A673 (cell line): ENCODE measurements around the gene SLC7A9. TPM values are rescaled to one million over a fixed set of nuclear protein-coding genes. Genes with fewer than 3 reads are reported as not detected.
"Not testable (repeated sequence)": the region's sequence is repeated elsewhere in the genome, so short reads cannot be mapped to it uniquely, and the experiment has no call there.

Experiments used
- BruUV-seq: library from RNA; stranded (reverse); fragments of 400-500 nt; replicated peaks from 2 replicates; lab custom pipeline; 2021; lab: Mats Ljungman, UMichigan
- CTCF ChIA-PET: fragments of 300-600 bp; sonication (Branson Sonifier 250); formaldehyde crosslinking; loops from one replicate; lab custom pipeline; 2022; ENCODE audit warnings: antibody characterized with exemption; lab: Charles Lee
- POLR2A ChIA-PET: fragments of 300-600 bp; sonication (Branson Sonifier 250); formaldehyde crosslinking; loops from one replicate; lab custom pipeline; 2022; ENCODE audit warnings: antibody characterized with exemption; ENCODE audit not compliant: low non-redundant PET; lab: Charles Lee
- DNase-seq: peaks from one replicate; pipeline ENCODE4 v3.0.0-alpha.2; 2015; ENCODE audit warnings: low spot score
- H3K27ac ChIP-seq: fragments of 200-600 bp; sonication (generic); 2 replicates; pipeline ENCODE4 v1.5.1; 2016; ENCODE audit warnings: mixed run types, low read depth, mild to moderate bottlenecking, mixed read lengths, antibody characterized with exemption, low read length; ENCODE audit not compliant: poor library complexity, severe bottlenecking
- H3K27me3 ChIP-seq: fragments of 200-600 bp; sonication (generic); replicated peaks from 2 replicates; pipeline ENCODE4 v1.6.1; 2017; ENCODE audit warnings: mixed run types, low read depth, mild to moderate bottlenecking, mixed read lengths, antibody characterized with exemption, low read length; ENCODE audit not compliant: insufficient read depth, poor library complexity
- H3K36me3 ChIP-seq: fragments of 200-600 bp; sonication (generic); 2 replicates; pipeline ENCODE4 v1.6.1; 2016; ENCODE audit warnings: mixed run types, mild to moderate bottlenecking, mixed read lengths, antibody characterized with exemption, low read length; ENCODE audit not compliant: insufficient read depth, poor library complexity, severe bottlenecking
- H3K4me1 ChIP-seq: fragments of 200-600 bp; sonication (generic); 2 replicates; pipeline ENCODE4 v1.6.1; 2017; ENCODE audit warnings: mixed run types, mild to moderate bottlenecking, mixed read lengths, antibody characterized with exemption, low read length; ENCODE audit not compliant: insufficient read depth, poor library complexity, severe bottlenecking
- H3K4me3 ChIP-seq: fragments of 200-600 bp; sonication (generic); 2 replicates; pipeline ENCODE4 v1.5.1; 2016; ENCODE audit warnings: low read depth, mixed run types, mild to moderate bottlenecking, mixed read lengths, low read length; ENCODE audit not compliant: poor library complexity, severe bottlenecking
- H3K9me3 ChIP-seq: fragments of 200-600 bp; sonication (generic); 2 replicates; pipeline ENCODE4 v1.6.1; 2016; ENCODE audit warnings: mixed run types, low read depth, mild to moderate bottlenecking, mixed read lengths, antibody characterized with exemption, low read length; ENCODE audit not compliant: poor library complexity, severe bottlenecking
- EZH2 ChIP-seq: fragments of 200-600 bp; sonication (generic); IDR thresholded peaks from 2 replicates; pipeline ENCODE4 v1.6.1; 2017; ENCODE audit warnings: borderline replicate concordance, low read depth, mild to moderate bottlenecking, mixed read lengths, antibody characterized with exemption, low read length; ENCODE audit not compliant: poor library complexity, severe bottlenecking
- intact Hi-C: fragments of 100-400 bp; cut with micrococcal nuclease; formaldehyde crosslinking; loops from one replicate; pipeline ENCODE4 v1.10.0; 2022; ENCODE audit not compliant: unreplicated experiment
- total RNA-seq: library from RNA; stranded (reverse); gene quantifications from 2 replicates; pipeline ENCODE4 v1.2.3, GENCODE V29; 2021
- TF ChIP-seq, protein P1 (sequence below): fragments of 300-800, 200-600 bp; sonication (generic); conservative IDR thresholded peaks from 2 replicates; pipeline ENCODE4 v1.5.1; 2017; ENCODE audit warnings: low read depth, mild to moderate bottlenecking, antibody characterized with exemption, low read length, moderate library complexity, mixed read lengths

The SLC7A9 gene
- total RNA-seq, 1 experiment from 2014 or later = 0.34 TPM

DNA sequence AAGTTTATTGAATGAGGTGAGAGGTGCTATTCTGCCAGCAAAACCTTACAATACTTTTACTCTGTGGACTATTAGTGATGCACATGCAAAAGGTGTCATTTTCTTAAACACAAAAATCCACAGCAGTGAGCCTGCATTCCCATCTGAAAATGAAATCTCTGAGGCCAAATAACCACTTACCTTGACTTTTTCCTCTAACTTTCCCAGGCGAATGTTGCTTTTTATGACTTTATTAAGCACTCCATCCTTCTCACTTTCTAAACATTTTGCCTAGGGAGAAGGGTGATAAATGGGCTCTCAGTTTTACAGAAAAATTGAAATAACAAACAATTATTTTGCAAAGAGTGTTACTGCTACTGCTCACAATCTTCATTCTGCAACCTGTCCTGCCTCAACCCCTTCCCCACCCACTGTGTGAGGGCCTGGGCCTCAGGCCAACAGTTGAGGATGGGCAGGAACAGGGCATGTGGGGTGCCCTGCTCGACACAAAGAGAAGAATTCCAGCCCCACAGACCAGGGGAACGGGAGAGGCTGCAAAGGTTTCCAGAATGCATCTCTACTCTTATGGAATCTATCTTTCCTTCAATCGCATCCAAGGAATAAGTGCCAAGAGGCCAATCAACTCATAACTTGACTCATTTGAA lies 18.1 kb upstream of the SLC7A9 start:
- POLR2A ChIA-PET = no interaction called here
- Histone ChIP-seq H3K4me1 (no peaks in the 10 kb centered on the region), H3K36me3 (peaks cover 4% of the 10 kb centered on the region), H3K9me3 (peaks cover 12% of the 10 kb centered on the region), H3K4me3 (no peak overlapping the region), H3K27me3 (no peaks in the 10 kb centered on the region), H3K27ac (no peak overlapping the region)
- no TSS peak for BruUV-seq
- intact Hi-C loops = no loop called here
- CTCF ChIA-PET = no interaction called here
- TF ChIP-seq EZH2 = no peak
- TF ChIP-seq, protein P1, sequence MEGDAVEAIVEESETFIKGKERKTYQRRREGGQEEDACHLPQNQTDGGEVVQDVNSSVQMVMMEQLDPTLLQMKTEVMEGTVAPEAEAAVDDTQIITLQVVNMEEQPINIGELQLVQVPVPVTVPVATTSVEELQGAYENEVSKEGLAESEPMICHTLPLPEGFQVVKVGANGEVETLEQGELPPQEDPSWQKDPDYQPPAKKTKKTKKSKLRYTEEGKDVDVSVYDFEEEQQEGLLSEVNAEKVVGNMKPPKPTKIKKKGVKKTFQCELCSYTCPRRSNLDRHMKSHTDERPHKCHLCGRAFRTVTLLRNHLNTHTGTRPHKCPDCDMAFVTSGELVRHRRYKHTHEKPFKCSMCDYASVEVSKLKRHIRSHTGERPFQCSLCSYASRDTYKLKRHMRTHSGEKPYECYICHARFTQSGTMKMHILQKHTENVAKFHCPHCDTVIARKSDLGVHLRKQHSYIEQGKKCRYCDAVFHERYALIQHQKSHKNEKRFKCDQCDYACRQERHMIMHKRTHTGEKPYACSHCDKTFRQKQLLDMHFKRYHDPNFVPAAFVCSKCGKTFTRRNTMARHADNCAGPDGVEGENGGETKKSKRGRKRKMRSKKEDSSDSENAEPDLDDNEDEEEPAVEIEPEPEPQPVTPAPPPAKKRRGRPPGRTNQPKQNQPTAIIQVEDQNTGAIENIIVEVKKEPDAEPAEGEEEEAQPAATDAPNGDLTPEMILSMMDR = no peak
- no peak for DNase-seq

DNA sequence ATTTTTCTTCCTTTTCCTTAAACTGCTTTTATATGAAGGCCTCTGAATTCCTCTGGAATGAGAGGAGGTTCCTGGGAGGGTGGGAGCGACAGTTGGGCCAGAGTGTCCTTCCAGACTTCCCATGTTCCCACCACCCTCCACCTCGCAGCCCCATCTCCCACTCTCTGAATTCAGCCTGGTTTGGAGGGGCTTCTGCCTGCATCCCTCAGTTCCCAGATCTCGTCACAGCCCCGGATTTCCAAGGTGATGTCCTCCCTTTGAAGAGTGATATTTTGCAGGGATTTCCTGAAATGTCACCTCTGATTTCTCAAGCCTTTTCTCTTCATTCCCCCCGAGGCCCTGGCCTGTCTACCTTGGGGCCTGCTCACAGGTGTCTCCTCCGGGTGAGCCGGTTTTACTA lies 16.7 kb upstream of the SLC7A9 start:
- DNase-seq = no peak
- intact Hi-C loops = no loop called here
- Histone ChIP-seq H3K9me3 (peaks cover under 1% of the 10 kb centered on the region), H3K27me3 (no peaks in the 10 kb centered on the region), H3K4me3 (no peak overlapping the region), H3K36me3 (peaks cover under 1% of the 10 kb centered on the region), H3K4me1 (no peaks in the 10 kb centered on the region), H3K27ac (no peak overlapping the region)
- POLR2A ChIA-PET = no interaction called here
- no peak for TF ChIP-seq EZH2
- TF ChIP-seq, protein P1 = no peak
- no TSS peak for BruUV-seq
- CTCF ChIA-PET = no interaction called here

DNA sequence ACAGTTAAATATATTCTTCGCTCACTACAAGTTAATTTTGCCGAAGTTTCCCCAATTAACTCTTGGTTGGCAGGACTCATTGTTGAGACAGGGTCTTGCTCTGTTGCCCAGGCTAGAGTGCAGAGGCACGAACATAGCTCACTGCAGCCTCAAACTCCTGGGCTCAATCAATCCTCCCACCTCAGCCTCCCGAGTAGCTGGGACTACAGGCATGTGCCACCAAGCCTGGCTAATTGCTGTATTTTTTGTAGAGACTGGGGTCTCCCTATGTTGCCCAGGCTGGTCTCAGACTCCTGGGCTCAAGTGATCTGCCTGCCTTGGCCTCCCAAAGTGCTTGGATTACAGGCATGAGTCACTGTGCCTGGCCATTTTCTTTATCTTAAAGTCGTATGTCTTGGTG lies 15.7 kb upstream of the SLC7A9 start:
- H3K4me3 ChIP-seq, H3K9me3 ChIP-seq, H3K36me3 ChIP-seq, POLR2A ChIA-PET, H3K4me1 ChIP-seq, BruUV-seq, H3K27me3 ChIP-seq, intact Hi-C loops, DNase-seq, CTCF ChIA-PET, H3K27ac ChIP-seq: not testable (repeated sequence)

DNA sequence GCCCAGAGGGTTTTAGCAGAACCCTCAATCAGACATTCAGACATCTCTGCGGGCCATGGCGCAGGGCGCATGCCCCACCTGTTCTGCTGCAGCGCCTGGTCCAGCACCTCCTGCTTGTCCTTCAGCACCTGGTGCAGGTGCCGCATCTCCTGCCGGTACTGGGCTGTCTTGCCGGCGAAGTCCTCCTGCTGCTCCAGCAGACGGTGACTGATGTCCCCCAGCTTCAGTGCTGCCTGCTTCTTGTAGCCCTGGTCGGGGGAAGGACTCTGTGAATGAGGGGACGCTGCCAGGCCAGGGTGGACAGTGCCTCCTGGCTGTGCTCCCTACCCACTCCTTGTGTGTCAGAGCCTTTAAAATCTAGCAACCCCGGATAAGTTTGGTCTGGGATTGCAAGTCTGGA lies 12.2 kb upstream of the SLC7A9 start:
- H3K27me3 ChIP-seq = no peaks in the 10 kb centered on the region
- TF ChIP-seq EZH2 = no peak
- TF ChIP-seq, protein P1 = no peak
- CTCF ChIA-PET = no interaction called here
- H3K9me3 ChIP-seq = no peaks in the 10 kb centered on the region
- H3K4me3 ChIP-seq = no peak overlapping the region
- DNase-seq = no peak
- H3K27ac ChIP-seq = no peak overlapping the region
- H3K4me1 ChIP-seq = no peaks in the 10 kb centered on the region
- intact Hi-C loops = no loop called here
- BruUV-seq = no TSS peak
- POLR2A ChIA-PET = no interaction called here
- H3K36me3 ChIP-seq = no peaks in the 10 kb centered on the region
